ENCODE measurements around the gene NOS3.

NOS3 gene

DNA sequence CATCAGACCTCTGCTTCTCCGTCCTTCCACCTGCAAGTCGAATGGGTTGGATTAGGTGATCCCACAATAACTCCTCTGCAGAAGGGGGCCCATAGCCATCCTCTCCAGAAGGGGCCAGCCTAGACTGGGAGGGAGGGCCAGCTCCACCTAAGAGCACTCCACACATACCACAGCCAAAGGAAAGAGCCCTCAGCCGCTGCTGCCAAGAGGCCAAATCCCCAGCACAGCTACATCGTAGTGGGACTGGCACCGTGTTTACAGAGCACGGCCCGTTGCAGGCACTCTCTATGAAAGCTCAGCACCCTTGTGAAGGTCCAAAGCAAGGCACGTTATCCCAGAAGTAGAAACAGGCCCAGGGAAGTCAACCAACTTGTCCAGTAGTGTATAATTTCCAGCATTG is 18.1 kb upstream of the NOS3 start:
- TF ChIP-seq, protein P1, sequence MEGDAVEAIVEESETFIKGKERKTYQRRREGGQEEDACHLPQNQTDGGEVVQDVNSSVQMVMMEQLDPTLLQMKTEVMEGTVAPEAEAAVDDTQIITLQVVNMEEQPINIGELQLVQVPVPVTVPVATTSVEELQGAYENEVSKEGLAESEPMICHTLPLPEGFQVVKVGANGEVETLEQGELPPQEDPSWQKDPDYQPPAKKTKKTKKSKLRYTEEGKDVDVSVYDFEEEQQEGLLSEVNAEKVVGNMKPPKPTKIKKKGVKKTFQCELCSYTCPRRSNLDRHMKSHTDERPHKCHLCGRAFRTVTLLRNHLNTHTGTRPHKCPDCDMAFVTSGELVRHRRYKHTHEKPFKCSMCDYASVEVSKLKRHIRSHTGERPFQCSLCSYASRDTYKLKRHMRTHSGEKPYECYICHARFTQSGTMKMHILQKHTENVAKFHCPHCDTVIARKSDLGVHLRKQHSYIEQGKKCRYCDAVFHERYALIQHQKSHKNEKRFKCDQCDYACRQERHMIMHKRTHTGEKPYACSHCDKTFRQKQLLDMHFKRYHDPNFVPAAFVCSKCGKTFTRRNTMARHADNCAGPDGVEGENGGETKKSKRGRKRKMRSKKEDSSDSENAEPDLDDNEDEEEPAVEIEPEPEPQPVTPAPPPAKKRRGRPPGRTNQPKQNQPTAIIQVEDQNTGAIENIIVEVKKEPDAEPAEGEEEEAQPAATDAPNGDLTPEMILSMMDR (IDR thresholded peaks at IDR 0.05; ENCODE audit: low read depth, low read length) = no peak
- H3K4me3 ChIP-seq (ENCODE audit: low read depth, low read length) = no peak overlapping the region

DNA sequence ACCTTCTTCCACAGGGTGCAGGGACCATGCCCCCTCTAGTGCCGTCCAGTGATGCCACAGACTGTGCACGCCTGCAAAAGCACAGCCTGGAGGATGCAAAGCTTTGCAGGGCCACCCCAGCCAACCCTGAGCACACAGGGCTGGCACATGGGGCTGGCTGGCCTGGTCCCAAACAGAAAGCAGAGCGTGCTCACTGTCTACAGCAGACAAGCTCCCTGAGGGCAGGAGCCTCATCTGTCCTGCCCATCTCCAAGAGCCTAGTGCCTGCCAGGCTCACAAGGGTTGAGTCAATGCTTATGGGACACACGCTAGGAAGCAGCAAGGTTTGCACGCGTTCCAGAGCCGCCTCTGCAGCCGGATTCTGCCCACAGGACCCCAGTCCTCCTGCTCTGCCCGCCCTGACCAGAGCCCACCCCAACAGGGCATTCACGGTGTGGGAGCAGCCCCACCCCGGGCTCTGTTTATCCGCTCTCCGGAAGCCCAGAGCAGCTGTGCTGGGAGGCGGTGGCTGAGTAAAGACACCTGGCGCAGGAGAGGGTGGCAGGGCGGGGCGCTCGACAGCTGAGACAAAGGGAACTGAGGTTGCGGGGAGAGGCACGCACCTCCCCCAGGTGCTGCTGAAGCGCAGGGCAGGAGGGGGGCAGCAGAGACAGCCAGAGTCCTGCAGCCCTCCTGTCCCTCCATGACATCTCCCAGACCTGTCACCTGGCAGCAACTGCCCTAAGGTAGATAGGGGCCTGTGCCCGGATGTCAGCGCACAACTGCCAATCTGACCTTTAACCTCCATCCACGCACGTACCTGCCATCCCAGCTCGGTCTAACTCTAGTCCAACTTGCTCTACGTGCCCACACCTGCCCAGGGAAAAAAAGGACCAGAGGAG is 17.0 kb upstream of the NOS3 start:
- H3K4me3 ChIP-seq (ENCODE audit: low read depth, low read length) = no peak overlapping the region
- TF ChIP-seq, protein P1 (IDR thresholded peaks at IDR 0.05; ENCODE audit: low read depth, low read length) = no peak

DNA sequence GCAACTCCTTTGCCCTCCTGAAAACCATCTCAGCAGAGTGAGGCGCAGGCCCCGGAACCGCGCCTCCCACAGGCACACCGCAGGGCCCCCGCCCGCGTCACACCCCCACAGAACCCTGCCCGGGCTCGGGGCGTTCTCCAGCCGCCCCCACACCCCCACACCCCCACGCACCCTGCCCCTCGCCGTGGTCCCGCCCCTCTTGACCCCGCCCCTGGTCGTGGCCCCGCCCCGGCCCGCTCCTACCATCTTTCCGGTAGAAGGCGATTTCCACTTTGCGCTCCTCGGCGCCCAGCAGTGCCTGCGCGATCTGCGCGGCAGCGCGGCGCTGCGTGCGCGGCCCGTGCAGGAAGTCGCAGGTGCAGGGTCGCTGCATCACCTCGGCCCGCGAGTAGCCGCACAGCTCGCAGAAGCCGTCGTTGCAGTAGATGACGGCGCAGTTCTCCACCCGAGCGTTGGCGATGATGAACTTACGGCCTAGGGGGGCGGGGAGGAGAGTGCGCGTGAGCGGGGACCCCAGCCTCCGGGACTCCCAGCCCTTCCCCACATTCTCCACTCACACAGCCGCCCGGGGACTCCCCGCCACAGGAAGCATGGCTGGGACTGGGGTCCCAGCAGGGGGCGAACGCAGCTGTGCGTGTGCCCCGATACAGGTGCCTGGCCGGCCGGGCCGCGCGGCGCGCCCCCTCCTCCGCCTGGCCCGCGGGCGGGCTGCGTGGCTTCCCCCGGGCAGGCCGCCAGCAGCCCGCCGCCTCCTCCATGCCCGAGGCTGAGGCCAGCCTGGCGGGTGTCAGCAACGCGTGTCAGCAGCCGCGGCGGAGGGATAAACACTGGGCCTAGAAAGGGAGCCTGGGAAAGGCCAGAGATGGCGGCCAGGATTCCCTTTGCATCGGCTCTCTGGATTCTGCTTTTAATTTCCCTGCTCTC is 16.1 kb upstream of the NOS3 start:
- TF ChIP-seq, protein P1 (IDR thresholded peaks at IDR 0.05; ENCODE audit: low read depth, low read length) = no peak
- H3K4me3 ChIP-seq (ENCODE audit: low read depth, low read length) = 0 out of 2 replicates have a peak overlapping the region, but pooled peaks have one; percentile 18

DNA sequence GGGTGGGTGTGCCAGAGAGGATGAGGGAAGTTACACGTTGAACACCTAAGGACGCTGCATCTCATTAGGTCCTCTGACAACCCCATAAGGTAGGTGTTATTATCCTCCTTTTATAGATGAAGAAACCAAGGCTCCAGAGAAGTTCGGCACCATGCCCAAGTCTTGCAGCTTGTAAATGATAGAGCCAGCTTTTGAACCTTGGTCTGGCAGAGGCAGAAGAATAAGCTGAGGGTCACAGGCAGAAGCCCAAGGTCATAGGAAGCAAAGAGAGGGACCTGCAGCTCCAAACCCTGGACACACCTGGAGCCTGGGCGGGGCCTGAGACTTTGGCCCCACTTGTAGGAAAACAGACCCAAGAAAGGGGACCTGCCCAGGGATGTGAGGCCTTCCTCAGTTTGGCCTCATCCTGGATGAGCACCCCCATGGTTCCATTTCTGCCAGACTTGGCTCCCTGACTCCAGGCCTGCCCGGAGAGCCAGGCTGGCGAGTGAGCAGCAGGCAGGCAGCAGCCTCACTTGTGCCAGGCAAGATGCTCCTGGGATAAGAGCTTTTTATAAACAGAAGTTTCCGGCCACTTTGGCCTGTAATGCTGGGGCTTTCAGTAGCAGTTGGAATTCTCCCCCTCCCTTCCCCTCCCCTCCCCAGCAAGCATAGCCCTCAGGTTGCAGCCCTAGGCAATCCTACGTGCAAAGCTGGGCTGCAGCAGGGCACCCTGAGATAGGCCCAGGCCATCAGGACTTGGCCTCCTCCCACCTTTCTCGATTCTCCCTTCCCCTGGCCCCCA is 15.1 kb upstream of the NOS3 start:
- H3K4me3 ChIP-seq (ENCODE audit: low read depth, low read length) = no peak overlapping the region

DNA sequence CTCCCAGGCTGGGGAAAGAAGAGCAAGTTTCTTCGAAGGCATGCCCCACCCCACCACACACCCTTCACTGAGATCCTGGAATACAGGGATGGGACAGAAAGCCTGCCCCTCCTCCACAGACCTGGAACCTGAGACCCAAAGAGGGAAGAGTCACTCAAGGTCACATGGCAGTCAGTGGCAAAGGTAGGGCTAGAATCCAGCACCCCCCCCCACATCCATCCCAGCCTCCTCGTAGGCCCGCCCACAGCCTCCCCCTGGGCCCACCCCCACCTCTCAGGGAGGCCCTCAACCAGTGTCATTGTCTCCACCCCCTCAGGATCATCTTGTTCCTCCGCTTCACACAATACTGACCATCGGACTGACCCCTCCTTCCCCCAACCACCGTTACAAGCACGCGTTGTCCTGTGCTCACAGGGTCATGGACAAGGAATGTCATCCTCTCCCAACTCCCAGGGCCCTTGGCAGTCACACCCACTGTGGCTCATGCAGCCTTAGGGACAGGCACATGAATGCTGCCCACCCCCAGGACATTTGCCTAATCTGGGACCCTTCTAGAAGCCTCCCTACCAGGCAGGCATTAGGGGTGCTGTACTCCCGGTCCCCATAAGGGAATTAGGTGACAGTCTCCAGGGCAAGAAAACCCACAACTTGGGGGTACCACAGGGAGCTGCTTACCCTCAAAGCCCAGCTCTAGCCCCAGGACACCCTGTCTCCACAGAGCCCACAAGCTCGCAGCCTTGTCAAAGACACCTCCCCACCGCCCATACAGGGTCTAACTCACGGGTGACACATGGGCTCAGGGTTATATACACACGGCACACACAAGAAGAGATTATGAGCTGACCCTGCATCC is 14.1 kb upstream of the NOS3 start:
- no peak overlapping the region for H3K4me3 ChIP-seq (ENCODE audit: low read depth, low read length)
- TF ChIP-seq, protein P1 (IDR thresholded peaks at IDR 0.05; ENCODE audit: low read depth, low read length) = no peak

More for the DNA sequence above, 15.1 kb upstream of the NOS3 start:
- TF ChIP-seq, protein P1 (IDR thresholded peaks at IDR 0.05; ENCODE audit: low read depth, low read length) = no peak

DNA sequence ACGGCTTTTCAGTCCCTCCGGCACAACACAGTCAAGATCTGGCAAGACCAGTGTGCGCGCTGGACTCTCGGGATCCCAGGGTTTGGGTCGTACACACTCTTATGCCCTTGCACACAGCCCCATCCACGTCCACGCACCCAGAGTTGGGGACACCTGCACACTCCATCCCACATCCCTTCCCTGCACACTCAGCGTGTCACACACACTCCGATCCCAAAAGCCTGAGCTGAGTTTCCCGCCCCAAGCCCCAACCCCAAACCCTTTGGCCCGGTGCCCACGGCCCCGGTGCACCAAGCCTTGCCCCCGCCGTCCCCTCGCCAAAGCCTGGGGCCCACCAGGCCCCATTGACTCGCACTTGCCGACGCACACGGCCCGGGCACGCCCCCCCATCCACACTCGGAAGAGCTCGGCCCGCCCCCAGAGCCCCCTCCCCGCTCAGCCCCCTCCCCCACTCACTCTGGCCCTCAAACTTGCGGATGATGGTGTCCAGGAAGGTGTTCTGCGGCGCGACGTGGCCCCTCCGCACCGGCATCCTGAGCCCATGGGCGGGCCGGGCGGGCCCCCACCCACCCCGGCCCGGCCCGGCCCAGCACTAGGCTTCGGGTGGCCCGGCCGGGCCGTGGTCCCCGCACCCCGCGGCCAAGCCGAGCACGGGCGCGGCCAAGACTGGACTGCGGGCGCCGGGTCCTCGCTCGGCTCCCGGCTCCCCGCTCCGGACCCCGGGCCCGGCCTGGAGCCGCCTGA is 13.3 kb upstream of the NOS3 start:
- TF ChIP-seq, protein P1 (IDR thresholded peaks at IDR 0.05; ENCODE audit: low read depth, low read length) = no peak
- no peak overlapping the region for H3K4me3 ChIP-seq (ENCODE audit: low read depth, low read length)
